HG03175 (cell line): Measurements from ENCODE around the gene BHLHE23.

Source experiments
- ATAC-seq: cut with Tn5 transposase; IDR thresholded peaks from one replicate; pipeline ENCODE4 v1.9.1; 2021; ENCODE audit warnings: mild to moderate bottlenecking, moderate library complexity; ENCODE audit not compliant: unreplicated experiment

Gene BHLHE23

DNA sequence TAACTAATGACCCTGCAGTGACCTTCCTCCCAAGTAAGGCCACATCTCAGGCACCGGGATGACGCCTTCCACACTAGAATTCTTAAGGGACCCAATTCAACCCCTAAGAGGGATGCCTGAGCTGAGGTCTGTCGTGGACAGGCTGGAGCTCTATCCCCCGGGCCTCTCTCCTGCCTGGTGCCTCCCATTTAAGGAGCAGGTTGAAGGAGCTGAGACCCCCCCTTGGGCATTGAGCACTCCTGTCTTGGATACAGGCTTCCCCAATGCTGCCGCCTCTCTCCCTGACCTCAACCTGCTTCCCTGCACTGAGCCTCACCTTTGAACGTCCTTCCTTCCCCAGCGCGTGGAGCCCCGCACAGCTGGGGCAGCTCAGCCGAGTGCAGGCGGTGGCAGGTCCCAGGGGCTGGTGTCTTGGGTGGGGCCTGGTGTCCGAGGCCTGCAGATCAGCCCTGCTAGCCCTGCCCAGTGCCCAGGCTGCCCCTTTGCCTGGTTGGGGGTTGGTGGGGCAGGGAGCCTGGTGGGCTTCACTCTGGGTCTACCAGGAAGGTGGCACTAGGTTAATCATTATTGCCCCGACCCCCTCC, 19.9 kb upstream of the BHLHE23 start:
- ATAC-seq: no peak

DNA sequence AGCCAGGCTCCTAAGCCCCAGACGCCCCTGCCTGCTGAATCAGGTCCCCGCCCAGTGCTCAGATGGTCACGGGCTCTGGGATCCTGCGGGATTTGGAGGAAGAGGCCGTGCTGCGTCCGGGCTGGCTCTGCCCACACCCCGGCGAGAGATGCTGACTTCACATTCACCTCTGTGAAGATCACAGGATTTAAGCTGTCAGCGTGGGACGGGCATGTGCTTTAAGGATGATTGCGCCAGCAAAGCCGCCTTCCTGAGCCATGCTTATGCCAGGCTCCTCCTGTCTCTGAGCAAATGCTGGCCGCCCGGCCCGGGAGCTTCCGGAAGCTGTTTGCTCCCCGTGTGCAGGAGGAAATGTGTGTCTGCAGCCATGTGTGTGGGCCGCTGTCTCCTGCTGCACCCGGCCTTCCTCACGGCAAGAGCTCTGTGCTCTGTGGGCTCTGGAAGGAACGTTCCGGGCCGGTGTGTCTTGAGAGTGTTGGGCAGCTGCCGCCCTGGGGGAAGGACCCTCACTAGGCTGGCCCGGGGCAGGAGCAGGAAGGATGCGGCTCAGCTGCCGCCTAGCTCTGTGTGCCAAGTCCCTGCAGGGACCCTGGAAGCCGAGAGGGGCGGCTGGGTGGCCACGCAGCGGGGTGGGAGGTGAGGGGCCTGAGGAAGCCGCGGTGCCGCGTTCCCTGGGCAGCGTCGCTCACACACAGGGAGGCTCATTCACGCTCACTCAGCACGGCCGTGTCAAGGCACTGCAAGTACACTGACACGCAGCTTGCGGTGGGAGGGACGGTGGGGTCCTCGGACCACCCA, 19.0 kb upstream of the BHLHE23 start:
- no peak for ATAC-seq

DNA sequence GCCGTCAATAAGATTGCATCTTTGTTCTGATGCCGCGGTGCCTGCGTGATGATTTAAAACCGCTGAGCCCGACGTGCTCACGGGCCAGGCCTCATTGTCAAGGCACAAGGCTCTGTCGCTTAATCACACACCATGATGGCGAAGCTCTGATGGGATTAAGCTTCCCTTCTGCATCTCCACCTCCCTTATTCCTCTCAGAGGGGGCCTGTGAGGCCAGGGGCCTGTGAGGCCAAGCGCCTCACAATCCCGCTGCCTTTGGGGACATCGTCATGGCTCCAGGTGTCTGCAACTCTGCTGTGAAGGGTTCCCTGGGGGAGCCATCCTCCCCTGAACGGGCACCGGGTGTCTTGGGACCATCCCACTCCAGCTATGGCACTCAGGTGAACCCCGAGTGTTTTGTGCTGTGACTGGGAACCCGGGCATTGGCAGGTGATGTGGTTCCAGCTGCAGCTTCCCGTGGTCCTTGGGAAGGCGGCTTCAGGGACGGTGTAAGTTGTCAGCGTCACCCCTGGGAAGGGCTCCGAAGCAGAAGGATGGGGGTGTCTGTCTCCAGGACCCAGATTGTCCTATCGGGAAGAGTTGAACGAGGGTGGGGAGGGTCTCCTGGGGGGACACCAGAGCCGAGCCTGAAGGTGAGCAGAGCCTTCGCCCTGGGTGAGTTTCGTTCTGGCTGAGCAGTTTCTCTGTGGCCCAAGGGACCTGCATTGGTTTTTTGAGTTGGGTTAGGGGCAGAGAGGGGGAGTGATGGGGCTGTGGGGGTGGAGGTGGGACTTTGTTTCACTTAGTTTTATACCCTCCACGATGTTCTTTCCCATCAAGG, 18.0 kb upstream of the BHLHE23 start:
- ATAC-seq: no peak

DNA sequence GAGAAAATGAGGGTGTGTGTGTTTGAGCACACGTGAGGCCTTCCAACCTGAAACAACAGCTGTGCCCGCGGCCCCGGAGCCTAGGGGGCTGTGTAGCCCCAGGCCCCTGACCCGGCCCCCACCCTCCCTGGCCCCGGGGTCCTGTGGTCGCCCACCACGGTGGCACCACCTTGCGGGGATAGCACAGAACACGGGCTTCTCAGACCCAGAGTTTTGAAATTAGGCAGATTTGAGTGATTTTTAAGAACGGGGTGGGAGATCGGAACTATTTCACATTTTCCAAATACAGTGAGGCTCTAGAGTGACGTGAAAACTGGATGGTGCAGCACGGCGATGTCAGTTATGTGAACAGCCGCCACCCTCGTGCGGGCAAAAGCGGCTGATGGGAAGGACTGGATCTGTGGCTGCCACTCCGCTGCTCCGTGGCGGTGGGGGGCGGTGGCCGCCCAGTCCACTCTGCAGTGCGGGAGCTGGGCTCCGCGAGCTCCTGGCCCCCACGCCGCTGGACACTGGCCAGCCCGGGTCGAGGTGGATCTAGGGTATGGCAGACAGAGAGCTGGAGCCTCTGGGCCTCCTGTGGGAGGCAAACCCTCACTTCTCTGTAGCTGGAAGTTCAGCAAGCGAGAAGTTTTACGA, 17.3 kb upstream of the BHLHE23 start:
- no peak for ATAC-seq

DNA sequence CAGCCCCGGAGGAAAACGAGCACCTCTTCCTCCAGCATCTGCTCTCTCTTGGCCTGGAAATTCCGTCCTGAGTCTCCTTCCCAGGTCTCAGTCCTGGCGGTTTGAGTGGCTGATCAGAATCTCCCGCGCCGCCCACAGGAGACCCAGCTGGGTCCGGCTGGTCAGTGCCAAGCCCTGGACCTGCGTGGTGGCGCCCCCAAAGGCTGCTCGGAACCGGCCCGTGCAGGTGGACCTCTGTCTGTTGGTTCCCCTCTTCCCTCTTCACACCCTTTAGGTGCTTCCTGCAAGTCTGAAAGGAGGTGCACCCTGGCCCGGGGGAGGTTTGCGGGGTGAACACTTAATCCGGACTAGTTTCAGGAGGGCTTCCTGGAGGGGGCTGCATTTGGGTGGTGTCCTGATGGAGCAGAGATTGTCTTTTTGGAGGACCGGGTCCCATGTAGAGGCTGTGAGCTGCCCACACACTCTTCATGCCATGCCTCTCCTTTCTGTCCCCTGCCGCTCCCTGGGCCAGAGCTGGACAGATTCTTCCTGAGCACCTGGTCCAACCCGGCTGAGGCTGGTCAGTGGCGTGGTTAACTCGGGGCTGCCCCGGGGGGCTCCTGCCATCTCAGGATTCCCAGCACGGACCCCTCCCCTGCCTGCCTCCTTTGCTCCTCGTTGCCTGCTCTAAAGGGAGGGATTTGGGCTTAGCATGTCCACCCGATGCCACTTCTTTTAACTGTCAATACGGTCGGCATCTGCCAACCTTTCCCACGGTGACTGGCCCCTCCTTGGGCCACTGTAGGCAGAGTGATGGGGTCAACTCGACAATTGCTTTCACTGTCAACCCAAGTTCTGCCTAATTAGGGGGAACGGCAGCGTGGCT, 16.5 kb upstream of the BHLHE23 start:
- no peak for ATAC-seq

DNA sequence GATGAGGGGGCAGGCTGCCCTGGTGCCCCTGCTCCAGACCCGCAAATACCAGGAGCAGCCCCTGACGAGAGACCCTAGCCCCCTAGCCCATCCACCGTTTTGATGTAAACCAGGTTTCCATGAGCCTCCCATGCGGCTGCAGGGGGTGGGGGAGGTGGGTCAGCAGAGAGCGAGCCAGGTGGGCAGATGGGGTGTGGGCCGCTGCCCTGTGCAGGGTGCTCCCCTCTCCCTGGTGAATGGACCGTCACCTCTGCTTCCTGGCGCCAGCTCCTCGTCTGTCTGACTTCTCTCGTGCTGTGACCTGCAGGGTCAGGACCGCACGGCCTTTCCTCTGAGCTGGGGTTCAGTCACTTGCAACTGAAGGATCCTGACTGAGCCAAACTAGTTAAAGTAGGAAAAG, 15.7 kb upstream of the BHLHE23 start:
- no peak for ATAC-seq

DNA sequence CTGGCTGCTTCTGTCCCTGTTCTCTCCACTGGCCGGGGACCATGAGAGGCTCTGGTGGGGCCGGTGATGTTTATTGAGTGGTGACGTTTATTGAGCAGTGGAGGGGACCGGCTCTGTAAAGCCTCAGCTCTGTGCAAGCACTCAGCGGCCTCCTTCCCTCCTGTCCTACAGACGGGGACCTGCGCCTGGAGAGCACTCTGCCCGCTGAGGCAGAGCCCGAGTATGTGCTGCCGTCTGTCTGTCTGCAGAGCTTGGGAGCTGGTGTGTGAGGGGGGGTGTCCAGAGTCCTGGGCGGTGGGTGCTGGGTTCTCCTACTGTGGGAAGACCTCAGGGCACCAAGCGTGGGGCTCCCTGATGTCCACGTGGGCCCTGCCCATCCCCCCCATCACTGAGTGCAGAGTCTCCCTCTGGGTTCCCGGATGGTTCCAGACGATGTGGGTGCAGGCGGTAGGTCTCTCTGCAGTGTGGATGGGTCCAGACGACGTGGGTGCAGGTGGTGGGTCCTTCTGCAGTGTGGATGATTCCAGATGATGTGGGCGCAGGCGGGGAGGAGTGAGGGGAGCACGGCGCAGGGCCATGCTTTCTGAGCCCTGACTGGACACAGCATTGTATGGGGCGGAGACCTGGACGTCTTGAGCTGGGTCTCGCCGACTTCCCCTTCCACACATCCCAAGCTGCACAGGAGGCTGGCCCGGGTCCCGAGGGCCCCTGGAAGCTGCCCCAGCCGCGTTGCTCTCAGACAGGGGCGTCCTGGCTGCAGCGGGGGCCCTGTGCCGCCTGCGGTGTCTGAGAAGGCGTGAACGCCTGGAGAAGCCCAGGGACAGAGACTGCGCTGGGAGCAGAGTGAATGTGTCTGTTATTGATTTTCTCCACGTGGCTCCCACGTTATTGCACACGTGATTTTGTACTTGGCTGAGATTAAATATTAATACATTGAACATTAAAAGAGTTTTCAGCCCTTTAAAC, 14.9 kb upstream of the BHLHE23 start:
- no peak for ATAC-seq

DNA sequence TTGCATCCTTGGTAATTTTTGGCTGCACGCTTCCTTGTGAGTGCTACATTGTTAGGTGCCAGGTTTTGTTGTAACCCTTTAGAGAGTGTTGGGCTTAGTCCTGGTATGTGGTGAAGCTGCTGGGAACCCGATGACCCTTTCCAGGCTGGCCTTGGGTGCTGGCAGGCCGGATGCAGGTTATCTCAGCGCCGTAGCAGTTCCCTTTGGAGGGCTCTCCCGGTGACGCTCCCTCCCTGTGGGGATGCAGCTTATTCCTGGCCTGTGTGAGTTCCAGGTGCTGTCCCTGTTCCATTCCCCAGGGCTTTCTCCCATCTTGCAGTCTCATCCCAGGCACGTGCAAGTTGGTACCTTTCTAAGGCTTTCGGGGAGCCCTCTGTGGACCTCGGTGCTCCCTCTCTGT, 13.9 kb upstream of the BHLHE23 start:
- ATAC-seq: no peak

DNA sequence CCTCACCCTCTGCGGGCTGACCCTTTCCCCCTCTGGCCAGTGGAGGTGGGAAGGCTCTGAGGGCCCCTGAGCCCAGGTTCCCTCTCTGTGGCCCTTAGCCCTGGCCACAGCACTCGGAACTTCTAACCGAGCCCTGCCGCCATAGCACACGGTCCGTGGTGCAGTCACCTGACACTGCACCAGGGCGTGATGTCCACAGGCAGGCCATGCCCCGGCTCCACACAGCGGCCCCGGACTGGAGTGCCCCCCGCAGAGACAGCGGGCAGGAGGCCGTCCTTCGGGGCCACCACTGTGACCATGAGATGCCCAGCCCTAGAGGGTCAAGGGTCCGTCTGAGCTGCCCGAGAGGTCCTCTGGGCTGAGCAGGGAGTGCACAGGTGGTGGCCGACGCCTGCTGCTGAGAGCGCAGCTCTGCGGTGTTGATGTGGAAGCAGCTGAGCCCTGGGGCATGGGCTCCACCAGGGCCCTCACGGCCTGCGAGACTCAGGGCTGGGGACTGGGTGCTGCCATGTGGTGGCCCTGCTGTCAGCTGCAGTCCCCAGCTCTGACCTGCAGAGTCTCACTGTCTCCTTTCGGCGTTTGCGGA, 11.2 kb upstream of the BHLHE23 start:
- no peak for ATAC-seq

DNA sequence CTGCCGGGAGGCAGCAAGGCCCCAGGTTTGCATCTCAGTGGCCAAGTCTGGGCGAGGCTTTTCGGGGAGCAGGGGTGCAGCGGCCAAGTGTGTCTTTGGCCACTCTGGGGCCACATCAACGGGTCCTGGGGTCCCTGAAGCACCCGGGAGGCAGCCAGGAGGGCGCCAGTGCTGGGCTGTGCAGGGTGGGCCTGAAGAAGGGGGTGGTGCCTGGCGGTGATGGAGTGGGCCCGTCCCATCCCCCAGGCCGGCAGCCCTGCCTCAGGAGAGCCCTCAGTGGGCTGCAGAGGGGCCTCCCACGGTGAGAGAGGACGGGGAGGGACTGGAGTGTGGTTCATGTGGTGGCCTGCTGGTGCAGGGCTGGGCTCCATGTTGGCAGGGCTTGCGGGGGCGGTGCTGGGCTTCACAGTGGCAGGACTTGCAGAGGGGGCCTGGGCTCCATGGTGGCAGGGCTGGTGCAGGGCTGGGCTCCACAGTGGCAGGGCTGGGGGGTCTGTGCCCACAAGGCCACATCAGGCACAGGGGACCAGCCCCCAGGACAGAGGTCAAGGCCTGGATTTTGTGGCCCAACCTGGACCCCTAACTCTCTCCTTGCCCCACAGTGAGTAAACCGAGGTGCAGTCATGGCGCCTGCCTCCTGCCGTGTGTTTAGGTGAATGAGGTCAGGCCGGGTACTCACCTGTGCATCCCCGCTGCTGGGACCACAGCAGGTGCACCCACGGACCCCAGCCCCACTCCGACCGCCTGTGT, 10.5 kb upstream of the BHLHE23 start:
- no peak for ATAC-seq

DNA sequence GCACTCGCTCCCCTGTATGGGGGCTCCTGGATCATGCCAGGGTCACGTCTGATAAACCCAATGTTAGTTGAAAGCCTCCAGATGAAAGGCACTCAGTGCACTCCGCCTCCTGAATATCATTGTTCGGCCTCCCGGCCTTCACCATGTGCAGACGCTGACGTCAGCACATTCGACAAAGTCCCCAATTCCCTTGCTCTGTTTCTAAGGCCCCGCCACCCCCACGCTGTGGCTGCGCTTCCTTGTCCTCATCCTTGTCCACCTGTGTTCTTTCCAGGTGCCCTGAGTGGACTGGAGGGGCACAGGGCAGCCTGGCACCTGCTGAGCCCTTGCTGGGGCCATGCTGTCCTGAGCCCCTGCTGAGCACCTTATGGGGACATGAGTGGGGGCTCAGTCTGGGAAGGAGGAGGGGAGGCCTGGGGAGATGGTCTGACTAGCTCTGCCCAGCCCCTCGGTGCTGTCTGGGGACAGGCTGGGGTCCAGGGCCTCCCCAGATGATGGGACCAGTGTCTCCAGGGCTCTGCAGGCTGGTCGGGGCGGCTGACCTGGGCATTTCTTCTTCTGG, 9.8 kb upstream of the BHLHE23 start:
- ATAC-seq: no peak

DNA sequence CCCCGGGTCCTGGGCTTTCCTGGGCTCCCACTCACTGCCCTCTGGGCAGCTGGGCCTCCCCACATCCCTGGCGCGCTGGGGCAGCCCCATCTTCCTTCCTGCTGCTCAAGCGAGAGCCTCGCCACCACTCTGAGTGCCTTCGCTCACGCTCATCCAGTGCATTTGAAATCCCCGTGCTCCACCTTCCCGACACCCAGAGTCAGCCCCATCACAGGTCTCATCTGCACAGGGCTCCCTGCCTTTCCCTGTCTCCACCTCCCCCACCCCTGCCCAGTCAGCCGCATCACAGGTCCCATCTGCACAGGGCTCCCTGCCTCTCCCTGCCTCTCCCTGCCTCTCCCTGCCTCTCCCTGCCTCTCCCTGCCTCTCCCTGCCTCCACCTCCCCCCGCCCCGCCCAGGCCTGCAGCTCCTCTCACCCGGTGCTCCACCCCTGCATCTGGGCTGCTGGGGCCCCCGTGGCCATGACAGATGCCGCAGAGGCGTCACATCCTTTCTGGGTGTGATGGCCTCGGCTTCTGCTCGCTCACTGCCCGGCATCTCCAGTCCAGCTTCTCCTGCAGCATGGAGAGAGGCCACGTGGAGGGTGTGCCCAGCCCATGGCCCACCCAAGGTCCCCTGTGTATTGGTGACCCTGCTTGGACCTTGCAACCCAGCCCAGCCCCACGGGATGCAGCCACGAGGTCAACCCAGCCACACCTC, 9.0 kb upstream of the BHLHE23 start:
- ATAC-seq: no peak

DNA sequence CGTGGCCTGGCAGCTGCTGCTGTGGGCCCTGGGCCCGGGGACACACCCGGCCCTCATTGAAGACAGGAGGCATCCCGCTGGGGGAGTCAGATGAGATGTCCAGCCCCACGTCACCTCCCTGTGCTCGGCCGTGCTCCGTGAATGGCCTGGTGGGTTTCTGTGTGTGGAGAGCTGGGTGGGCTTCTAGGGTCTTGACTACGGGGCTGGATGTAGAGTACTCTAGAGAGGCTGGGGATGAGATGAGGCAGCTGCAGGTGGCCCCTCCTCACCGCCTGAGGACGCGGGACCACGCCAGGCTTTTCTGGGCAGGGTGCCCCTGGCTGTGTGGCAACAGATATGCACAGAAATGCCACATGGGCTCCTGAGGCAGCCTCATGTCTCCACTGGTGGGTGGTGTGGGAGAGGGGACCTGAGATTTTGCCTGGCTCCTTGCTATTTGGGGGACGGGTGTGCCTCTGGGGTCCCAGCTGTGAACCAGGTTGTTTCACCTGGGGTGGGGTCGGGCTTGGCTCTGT, 8.4 kb upstream of the BHLHE23 start:
- ATAC-seq: no peak

DNA sequence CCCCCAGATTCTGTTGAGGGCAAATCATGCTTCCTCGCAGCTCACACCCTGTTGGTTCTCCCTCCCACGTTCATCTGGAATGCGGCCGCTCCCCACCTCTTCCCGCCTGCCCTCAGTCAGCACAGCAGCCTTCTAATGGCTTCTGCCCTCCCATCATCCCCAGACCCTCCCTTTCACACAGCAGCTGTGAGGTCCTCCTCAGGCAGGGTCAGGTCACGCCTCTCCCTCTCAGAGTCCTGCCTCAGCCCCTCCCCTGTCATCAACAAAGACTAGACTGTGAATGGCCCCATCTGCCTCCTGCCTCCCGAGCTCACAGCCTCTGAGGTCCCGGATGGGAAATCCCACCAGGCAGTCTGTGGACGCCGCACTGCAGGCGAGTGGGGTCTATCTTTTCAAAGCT, 7.9 kb upstream of the BHLHE23 start:
- no peak for ATAC-seq

DNA sequence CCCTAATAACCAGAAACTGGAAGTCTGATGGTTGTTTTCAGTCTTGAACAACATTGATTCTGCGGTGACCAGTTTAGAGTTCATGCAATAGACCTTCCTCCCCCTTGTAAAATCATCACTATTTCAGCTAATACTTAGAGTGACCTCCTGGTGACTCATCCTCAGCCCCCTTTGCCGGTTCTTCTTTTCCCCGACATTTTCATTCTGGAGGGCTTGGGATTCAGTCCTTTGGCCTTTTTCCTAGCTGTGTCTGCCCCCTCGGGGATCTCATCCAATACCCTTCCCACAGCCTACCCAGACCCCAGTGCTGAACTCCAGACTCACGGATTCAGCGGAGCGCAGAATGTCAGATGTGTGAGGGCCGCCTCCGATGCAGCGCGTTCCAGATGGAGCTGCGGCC, 7.5 kb upstream of the BHLHE23 start:
- ATAC-seq: no peak

DNA sequence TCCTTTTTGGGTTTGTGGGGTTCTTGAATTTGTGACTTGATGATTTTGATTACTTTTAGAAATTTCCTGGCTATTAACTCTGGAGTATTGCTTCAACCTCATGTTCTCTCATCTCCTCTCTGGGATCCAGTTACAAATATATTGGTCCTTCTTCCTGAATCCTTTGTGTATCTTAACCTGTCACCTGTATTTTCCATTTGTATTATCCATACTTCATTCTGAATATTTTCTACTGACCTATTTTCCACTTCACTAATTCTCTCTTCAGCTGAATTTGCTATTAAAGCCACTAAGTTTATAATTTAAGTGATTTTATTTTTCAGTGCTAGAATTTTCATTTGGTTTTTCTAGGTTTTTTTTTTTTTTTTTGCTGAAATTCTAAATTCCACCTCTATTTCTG, 6.4 kb upstream of the BHLHE23 start:
- ATAC-seq: no peak

DNA sequence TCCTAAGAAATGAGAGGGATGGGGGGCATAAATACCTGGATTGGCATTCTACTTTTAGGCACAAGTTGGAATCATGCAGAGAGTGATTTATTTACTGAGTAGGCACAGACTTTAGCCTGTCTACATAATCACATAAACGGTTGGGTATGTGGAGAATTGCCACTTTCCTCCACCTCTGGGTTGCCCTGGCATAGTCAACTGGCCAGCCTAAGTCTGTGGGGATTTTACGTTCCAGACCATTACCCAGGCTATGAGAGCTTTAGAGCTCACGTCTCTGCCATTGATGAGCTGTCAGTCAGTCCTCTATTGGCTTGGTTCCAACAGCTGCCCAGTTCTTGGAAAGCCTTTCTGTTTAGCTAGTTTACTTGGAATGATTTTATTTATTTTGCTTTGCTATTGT, 5.0 kb upstream of the BHLHE23 start:
- ATAC-seq: no peak
